DND-41 (cell line): ENCODE data around the gene MLC1.

Experiments used
- ATAC-seq: fragments of 200-7000 bp; cut with Tn5 transposase; 3 replicates; pipeline ENCODE4 v1.9.1; 2021; ENCODE audit warnings: low read depth; ENCODE audit not compliant: insufficient read depth
- DNase-seq: peaks from one replicate; pipeline ENCODE4 v3.0.0-alpha.2; 2020
- H2AFZ ChIP-seq: 2 replicates; pipeline ENCODE4 v1.6.0; 2012; ENCODE audit warnings: low read depth, low read length
- H3K27ac ChIP-seq: 2 replicates; pipeline ENCODE4 v1.5.1; 2012; ENCODE audit warnings: low read length, inconsistent platforms
- H3K27me3 ChIP-seq: fragments of 200-600 bp; sonication (generic); 2 replicates; pipeline ENCODE4 v1.6.0; 2012; ENCODE audit warnings: low read length, mild to moderate bottlenecking, inconsistent platforms; ENCODE audit not compliant: insufficient read depth, poor library complexity
- H3K36me3 ChIP-seq: 2 replicates; pipeline ENCODE4 v1.5.1; 2012; ENCODE audit warnings: low read length, inconsistent platforms; ENCODE audit not compliant: insufficient read depth
- H3K4me1 ChIP-seq: 2 replicates; pipeline ENCODE4 v1.5.1; 2012; ENCODE audit warnings: mild to moderate bottlenecking, low read length; ENCODE audit not compliant: insufficient read depth
- H3K4me2 ChIP-seq: 2 replicates; pipeline ENCODE4 v1.6.0; 2012; ENCODE audit warnings: mild to moderate bottlenecking, moderate library complexity, low read length, inconsistent platforms; ENCODE audit not compliant: insufficient read depth
- H3K4me3 ChIP-seq, 2 experiments: fragments of 200-600 bp in 1 of 2; shearing (Covaris generic) in 1 of 2; 2 replicates each; pipeline ENCODE4 v1.5.1; 2012 to 2016; ENCODE audit warnings: inconsistent platforms in 2 of 2, low read length in 2 of 2, mild to moderate bottlenecking in 2 of 2, low read depth in 1 of 2, moderate library complexity in 1 of 2
- H3K79me2 ChIP-seq: 2 replicates; pipeline ENCODE4 v1.6.0; 2012; ENCODE audit warnings: low read length, inconsistent platforms; ENCODE audit not compliant: insufficient read depth
- H3K9ac ChIP-seq: 2 replicates; pipeline ENCODE4 v1.6.0; 2012; ENCODE audit warnings: low read depth, mild to moderate bottlenecking, inconsistent platforms, low read length, moderate library complexity
- H3K9me3 ChIP-seq: 2 replicates; pipeline ENCODE4 v1.5.1; 2012; ENCODE audit warnings: low read length, moderate library complexity, mild to moderate bottlenecking, inconsistent platforms; ENCODE audit not compliant: insufficient read depth, severe bottlenecking
- H4K20me1 ChIP-seq: 2 replicates; pipeline ENCODE4 v1.6.0; 2012; ENCODE audit warnings: low read length; ENCODE audit not compliant: insufficient read depth
- EZH2 ChIP-seq: IDR thresholded peaks from 3 replicates; pipeline ENCODE4 v1.6.1; 2012; ENCODE audit warnings: borderline replicate concordance, low read depth, mild to moderate bottlenecking, moderate library complexity, low read length, inconsistent platforms; ENCODE audit not compliant: severe bottlenecking
- TF ChIP-seq, protein P1 (sequence below): IDR thresholded peaks from 2 replicates; pipeline ENCODE4 v1.5.1; 2012; ENCODE audit warnings: borderline replicate concordance, low read length, moderate library complexity, mild to moderate bottlenecking; ENCODE audit not compliant: poor library complexity, severe bottlenecking; ENCODE audit errors: extremely low read depth

MLC1 gene

DNA sequence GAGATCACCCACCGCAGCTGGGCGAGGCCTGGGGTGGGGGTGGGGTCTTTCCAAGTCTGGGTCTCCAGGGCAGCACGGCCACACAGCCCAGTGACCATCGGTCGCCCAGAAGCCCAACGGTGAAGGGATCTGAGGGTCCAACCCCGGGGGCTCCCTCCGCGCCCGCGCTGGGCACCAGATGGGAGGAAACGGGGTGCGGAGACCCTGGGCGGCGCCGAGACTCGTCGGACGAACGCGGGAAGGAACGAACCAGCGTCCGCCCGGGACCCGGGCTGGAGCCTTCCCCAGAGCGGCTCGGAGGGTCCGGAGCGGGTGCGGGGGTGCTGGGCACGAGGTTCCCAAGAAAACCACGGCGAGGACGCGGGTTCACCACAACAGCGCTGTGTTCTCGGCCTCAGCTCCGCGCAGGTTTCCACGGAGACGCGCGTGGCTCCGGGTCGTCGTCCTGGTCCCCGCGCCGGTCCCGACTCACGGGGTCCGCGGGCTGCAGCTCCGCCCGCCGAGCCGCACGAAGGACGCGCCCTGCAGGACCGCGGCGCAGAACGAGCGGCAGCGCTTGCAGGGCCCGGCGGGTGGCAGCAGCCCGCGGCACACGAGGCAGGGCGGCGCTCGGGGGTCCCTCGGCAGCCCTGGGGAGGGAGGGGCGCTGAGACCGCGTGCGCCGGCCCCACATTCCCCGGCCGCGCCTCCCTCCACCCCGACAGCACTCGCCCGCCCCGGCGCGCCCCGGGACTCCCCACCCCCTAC, 70.4 kb downstream of the MLC1 start:
- Histone ChIP-seq H3K27ac (no peak overlapping the region), H3K4me3 (no peak overlapping the region), H3K36me3 (no peaks in the 10 kb centered on the region), H3K79me2 (no peaks in the 10 kb centered on the region), H3K27me3 (no peaks in the 10 kb centered on the region), H3K4me2 (no peak overlapping the region), H3K9ac (no peak overlapping the region), H3K4me1 (no peaks in the 10 kb centered on the region), H2AFZ (no peak overlapping the region), H3K9me3 (no peaks in the 10 kb centered on the region), H4K20me1 (no peaks in the 10 kb centered on the region)
- ATAC-seq = no peak
- no peak for DNase-seq
- no peak for TF ChIP-seq EZH2
- TF ChIP-seq, protein P1, sequence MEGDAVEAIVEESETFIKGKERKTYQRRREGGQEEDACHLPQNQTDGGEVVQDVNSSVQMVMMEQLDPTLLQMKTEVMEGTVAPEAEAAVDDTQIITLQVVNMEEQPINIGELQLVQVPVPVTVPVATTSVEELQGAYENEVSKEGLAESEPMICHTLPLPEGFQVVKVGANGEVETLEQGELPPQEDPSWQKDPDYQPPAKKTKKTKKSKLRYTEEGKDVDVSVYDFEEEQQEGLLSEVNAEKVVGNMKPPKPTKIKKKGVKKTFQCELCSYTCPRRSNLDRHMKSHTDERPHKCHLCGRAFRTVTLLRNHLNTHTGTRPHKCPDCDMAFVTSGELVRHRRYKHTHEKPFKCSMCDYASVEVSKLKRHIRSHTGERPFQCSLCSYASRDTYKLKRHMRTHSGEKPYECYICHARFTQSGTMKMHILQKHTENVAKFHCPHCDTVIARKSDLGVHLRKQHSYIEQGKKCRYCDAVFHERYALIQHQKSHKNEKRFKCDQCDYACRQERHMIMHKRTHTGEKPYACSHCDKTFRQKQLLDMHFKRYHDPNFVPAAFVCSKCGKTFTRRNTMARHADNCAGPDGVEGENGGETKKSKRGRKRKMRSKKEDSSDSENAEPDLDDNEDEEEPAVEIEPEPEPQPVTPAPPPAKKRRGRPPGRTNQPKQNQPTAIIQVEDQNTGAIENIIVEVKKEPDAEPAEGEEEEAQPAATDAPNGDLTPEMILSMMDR = no peak

DNA sequence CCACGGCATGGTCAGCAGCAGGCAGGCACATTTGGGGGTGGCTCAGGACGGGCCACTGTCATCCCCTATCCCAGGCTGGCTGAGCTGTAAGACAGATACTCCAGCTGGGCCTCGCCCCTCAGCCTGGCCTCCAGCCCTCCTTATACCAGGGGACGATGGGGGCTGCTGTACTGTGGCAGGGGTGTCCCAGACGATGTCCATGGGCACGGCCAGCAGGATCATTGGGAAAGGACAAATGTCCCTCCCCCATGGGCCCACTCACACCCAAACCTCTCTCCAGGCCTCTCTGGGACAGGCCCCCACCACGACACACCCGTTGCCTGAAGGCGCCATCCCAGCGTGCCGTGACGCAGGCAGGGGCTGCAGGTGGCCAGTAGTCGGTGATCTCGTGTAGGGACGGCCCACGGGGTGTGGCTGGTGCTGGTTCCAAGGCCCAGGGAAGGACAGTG, 71.1 kb downstream of the MLC1 start:
- Histone ChIP-seq H3K36me3 (no peaks in the 10 kb centered on the region), H3K27me3 (no peaks in the 10 kb centered on the region), H4K20me1 (no peaks in the 10 kb centered on the region), H3K27ac (no peak overlapping the region), H3K4me1 (no peaks in the 10 kb centered on the region), H3K9me3 (no peaks in the 10 kb centered on the region), H2AFZ (no peak overlapping the region), H3K79me2 (no peaks in the 10 kb centered on the region), H3K4me2 (no peak overlapping the region), H3K9ac (no peak overlapping the region), H3K4me3 (no peak overlapping the region)
- ATAC-seq (no peak), DNase-seq (no peak)
- TF ChIP-seq EZH2 = no peak
- TF ChIP-seq, protein P1 = no peak

DNA sequence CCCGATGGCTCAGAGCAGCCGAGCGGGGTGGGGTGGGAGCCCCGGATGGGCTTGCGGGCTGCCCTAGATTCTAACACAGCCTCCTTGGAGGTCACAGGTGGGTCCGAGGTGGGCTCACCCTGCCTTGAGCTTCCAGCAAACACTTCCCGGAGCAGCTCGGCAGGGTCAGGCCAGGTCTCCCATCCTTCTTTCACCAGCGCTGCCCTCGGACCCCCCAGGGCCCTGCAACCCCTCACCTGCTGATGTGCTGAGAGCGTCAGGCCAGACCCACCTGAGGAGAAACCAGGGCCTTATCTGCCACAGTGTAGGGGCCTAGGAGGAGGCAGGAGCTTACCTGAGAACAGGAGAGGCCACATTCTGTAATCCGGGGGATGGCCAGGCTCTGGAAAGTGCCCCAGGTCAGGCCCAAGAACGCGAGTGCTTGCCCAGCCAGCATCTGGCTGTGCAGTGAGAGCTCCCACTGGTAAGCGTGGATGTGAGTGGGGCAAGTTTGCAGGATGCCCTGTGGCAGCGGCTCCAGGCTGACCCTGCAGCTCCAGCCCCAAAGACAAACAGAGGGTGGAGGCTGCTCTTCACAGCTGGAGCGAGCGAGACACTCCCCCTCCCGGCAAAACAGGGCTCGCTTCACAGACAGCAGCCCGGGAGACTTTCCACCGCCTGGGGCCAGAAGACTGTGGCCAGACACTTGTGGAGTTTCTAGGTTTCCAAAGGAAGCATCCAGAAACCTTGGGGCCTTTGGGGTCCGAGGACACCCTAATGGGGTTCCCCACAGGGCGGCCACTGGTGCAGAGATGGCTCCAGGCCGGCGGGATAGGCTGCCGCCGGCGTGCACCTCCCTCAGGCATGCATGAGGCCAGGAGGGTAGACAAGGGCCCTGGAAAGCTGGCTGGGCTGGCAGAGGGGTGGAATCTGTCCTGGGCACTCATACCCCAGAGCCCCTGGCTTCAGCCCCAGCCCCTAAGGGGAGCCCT, 72.7 kb downstream of the MLC1 start, which contains the start of gene IL17REL:
Gene IL17REL (minus strand): TSS at position 555 of the 971 bp plus-strand sequence. CDS start 119 bp downstream, at position 436.
- no peak within 1 kb of the TSS for H3K4me2 ChIP-seq
- no peak within 1 kb of the TSS for H3K27ac ChIP-seq
- no peaks in the 10 kb centered on the region for H4K20me1 ChIP-seq
- H3K4me1 ChIP-seq = no peaks in the 10 kb centered on the region
- H3K4me3 ChIP-seq = no peak within 1 kb of the TSS
- no peaks in the 10 kb centered on the region for H3K36me3 ChIP-seq
- no peaks in the 10 kb centered on the region for H3K27me3 ChIP-seq
- TF ChIP-seq EZH2 = no peak
- TF ChIP-seq, protein P1 = no peak
- ATAC-seq (no peak), DNase-seq (no peak)
- H3K9me3 ChIP-seq = no peaks in the 10 kb centered on the region
- no peak within 1 kb of the TSS for H3K9ac ChIP-seq
- no peaks in the 10 kb centered on the region for H3K79me2 ChIP-seq
- H2AFZ ChIP-seq = no peak within 1 kb of the TSS
